Islet of Langerhans (tissue), 1 donor: ENCODE results near the gene SNAPC4.

Source experiments
- FAIRE-seq: peaks from one replicate; lab custom pipeline; 2011; peaks lifted over from hg19 to GRCh38; lab: Jason Lieb, UNC

Gene SNAPC4

GRCh38 chr9:136368190-136368589, 31.8 kb downstream of the SNAPC4 start:
- no peak for FAIRE-seq

DNA sequence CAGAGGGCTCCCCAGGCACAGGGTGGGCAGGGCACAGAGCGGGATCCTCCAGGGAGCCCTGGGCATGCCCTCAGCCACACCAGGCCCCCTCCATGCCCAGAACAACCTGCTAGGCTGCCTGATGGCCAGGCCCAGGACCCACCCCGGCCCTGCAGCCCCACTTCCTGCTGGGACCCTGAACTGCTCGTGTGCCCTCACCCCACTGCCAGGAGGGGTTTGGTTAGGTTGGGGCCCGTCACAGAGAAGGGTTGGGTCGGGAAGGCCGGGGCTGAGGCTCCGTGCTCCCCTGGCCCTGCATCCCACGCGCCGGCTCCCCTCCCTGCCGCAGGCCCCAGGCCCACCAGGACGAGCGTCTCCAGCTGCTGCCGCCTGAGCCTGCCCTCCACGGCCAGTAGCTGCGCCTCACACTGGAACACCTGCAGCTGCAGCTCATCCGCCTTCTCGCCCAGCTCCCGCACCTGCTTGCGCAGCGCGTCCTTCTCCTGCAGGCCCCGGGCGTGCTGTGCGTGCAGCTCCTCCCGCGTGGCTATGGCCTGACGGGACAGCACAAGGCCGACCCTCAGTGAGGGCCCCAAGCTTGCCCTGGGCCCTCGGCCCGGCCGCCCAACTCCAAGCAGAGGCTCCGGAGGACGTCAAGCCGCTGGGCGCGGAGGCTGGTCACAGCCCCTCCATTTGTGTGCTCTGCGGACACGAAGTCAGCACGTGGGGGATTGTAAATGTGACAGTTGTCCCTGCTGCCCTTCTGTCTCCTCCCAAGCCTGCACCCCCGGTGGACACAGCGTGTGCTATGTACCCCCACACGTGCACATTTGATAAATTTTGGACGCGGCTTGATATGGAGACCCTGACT, 32.4 kb downstream of the SNAPC4 start:
- no peak for FAIRE-seq

DNA sequence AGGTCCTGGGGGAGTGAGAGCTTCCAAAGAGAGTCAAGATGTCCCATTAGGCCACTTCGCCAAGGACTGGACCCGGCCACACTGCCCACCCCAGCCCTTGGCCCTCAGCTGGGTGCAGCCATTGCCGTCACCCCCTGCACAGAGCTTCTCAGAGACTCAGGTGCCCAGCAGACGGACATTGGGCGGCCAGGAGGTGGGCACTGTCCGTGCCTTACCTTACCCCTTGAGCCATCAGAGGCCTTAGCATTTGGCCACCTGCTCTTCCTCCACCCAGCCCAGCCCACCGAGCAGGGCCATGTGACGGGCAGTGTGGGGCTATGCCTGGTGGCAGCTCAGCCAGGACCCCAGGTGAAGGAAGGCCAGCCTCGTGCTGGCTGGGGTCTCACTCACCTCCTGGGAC, 33.1 kb downstream of the SNAPC4 start:
- FAIRE-seq: no peak

DNA sequence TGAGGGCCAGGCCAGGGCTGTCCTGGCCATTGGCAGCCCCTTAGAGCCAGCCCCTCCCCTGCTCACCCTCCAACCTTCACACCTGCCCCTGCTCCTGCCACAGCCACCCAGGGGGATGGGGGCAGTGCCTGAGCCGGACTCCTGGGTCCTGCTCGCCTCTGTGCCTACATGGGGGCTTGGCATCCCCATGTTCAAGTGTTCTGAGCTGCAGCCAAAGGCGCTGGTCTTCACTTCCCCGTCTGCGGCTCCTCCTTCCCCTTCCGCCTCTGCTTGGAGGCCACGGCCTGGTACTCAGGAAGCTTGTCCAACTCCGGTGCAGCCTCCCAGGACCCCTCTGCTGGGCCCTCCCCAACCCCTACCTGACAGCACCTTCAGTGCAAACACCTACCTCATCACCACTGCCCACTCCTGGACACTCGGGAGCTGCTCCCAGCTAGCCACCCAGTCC, 34.2 kb downstream of the SNAPC4 start:
- no peak for FAIRE-seq

DNA sequence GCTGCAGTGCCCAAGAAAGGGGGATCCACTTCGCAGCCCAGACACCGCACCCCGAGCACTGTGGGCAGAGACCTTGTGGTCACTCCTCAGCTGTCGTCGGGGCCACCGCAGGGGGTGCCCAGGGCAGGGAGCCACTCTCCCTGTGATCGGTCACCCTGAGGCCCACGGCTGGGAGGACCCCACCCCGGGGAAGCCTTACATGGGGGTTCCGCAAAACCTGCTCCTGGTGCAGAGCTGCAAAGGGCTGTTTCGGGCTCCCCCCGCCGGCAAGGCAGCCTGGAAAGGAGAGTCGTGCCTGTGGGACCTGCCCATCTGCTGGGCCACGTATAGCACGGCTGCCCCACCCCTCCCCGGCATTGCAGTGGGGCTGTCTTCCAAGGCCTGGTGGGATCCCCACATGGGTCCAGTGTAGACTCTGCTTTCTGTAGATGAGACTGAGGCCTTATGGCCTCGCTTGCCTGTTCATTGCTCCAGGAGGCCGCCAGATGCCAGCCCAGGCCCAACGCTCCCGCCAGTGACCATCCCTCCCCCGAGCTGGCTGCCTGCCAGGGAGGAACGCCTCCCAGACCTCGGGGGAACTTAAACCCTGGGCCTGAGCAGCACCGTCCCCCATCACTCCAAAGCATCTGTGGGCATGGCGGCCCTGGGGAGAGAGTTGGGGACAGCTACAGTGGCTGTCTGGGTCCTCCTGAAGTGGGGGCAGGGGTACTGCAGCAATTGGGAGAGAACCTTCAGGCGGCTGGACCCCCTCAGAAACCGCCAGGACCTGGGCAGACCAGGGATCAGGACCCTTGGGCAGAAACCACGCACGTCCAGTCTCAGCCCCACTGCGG, 34.8 kb downstream of the SNAPC4 start:
- no peak for FAIRE-seq

DNA sequence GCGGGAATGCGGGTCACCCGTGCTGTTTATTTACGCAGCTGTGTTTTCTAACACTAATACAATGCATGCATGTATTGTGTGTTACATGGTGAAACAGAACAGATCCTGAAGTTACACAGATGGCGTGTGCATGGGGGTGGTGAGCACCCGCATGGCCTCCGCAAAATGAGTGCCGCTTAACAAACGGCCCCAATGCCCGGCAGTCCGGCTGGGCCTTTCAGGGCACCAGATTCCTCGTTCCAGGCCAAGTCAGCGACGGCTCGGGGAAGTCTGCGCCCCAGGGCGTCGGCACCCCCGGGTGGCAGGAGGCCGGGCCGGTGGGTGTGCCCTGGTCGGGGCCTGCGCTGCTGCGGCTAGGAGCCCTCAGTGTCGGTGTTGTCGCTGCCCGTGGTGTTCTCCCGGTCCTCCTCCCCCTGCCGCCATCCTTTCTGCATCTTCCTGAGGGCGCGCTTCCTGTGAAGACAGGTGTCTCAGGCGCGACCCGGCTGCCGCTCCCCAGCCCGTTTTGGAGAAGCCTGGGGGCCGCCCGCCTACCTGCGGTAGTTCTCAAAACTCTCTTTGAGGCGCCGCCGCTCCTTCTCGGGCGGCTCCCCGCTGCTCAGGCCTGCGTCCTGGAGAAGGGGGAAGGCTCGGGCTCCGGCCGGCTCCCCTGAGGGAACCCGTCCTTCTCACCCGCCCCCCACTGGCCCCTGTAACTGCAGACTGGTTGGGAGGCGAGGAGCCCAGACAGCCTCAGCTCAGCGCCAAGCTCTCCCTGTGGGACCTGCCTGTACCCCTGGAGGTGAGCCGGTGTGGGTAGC, 35.8 kb downstream of the SNAPC4 start:
- FAIRE-seq: no peak

DNA sequence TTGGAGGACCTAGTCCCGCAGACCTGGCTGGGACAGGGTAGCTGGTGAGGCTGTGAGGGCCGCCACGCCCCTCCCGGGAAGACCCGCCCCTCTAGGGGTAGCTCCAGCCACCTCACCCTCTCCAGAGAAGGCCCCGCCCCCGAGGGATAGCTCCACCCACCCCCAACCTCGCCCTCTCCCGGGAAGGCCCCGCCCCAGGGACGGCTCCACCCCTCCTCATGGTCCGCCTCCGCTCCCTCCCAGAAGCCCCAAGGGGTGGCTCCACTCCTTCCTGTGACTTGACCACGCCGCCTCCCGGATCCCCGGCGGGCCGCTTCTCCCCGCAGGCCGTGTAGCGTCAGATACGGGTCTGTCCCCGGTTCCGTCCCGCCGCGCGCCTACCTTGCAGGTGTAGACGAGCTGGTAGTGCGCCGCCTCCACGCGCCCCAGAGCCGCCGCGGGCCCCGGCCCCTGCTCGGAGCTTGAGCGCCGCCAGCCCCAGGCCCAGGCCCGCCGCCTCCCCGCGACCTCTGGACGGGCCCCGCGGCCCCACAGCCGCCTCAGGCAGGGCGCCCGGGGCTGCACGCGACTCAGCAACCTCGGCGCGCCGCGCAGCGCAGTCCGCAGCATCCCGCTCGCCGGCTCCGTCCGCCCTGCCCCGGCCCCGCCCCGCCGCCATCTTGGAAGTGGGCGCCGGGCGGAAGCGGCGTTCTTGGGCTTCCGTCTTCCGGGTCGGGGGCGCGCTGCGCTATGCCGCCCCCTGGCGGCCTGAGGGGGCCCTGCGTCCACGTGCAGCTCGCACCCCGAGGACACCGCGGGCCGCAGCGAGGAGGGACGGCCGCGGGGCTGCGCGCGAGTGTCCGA, 36.6 kb downstream of the SNAPC4 start, which contains the start of gene DNLZ:
Gene DNLZ (minus strand): TSS at position 639 of the 843 bp plus-strand sequence. CDS start 30 bp downstream, at position 609.
- no peak for FAIRE-seq

GRCh38 chr9:136362450-136362784, 37.6 kb downstream of the SNAPC4 start:
- no peak for FAIRE-seq

DNA sequence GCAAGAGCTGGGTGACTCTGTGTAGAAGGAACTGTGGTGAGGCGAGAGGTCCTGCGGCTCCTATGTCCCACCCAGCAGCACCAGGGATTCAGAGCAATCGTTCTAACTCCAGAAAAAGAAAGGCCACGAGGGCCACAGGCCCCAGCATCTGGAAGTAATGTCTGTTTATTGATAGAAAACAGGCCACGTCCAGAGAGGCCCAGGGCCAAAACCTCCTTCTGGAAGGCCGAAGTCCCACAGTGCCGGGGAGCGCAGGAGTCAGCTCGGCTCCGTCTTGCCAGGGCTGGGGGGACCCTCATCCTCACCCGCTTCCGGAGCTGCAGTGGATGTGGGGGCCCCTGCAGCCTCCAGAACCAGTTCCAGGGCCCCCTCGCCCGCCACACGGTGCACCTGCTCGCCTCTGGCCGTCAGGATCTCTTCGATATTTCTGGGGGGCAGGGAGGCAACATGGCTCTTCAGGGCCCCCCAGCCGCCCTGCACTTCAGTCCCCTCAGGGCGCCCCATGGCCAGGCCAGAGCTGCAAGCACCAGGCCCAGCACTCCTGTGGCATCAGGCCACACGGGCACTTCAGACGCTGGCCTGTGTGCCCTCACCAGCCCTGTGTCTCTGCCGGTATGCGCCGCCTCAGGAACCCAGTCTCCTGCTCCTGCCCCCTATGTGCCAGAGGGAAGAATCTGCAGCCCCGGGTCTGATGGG, 38.1 kb downstream of the SNAPC4 start:
- no peak for FAIRE-seq

GRCh38 chr9:136361047-136361753, 38.8 kb downstream of the SNAPC4 start:
- FAIRE-seq: no peak

DNA sequence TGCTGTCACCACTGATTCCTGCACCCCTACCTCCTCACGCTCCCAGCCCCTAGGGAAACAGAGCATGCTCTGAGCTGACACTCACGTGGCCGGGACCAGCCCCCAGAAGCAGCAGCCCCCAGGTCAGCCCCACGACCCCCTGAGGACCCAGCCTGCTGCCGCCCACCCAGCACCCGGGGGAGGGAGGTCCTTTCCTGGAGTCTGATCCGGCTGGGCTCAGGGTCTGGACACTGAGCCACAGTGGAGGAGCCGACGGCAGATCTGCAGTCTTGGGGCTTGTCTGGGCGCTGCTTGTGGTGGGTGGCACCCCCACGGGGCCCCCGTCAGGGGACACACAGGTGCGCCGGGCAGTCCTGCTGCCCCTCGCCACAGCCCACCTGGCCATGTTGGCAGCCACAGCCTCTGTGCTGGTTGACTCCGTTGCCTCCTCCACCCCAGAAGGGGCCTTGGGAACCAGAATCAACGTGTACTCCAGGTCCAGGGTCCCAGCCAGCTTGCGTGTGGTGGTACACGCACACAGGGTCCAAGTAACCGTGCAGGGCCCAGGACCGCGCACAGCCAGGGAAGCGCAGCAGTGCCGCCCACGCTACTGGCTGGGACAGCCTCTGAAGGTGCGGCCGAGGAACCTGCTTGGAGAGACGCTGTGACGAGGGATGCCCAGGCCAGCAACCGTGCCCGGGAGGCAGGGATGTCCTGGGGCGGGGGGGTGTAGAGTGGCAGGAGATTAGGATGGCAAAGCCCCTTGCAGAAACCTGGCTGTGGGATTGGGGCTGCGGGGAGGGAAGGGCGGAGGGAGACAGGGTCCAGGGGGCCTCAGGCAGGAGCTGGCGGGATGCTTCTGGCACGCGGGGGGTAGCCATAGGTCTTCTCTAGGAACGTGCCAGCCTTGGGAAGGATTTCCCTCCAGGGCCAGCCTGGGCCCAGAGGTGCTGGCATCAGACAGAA, 39.9 kb downstream of the SNAPC4 start:
- FAIRE-seq: no peak

DNA sequence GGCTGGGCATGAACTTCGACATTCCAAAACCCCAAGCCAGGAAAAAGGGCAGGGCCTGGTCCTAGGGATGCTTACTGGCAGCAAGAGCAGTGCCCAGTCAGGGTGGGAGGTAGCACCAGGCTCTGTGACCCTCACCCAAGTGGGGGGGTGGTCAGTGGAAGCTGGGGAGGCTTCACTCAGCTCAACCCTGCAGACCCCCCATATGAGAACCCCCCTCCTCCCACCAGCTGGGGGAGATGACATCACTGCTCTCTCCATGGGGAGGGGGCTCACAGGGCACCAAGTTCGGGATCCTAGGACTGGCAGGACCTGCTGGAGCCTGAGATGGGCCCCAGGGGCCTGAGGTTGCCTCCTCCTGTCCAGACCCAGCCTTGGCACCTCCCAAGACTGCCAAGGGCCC, 41.1 kb downstream of the SNAPC4 start:
- no peak for FAIRE-seq

GRCh38 chr9:136358016-136358415, 42.0 kb downstream of the SNAPC4 start:
- FAIRE-seq: no peak

DNA sequence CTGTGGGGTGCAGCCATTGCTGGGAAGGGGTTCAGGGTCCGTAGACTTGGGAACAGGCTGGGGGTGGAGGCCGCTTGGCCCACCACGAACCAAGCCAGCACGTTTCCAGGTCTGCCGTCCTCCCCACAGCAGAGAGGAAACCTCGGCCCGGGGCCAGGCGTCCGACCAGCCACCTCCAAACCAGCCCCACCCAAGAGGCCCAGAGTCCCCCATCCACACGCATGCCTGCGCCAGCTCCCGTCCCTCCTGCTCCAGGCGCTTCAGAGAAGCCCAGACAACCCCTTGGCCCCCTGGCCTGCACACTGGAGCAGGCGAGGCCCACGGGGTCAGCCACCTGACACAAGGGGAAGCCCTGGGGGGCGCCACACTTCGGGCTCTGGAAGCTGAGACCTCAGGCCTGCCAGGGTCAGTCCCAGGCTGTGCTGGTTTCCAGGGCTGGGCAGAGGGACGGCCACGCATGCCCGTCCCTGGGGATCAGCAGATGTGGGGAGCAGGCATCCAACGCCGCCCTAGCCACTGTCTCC, 42.7 kb downstream of the SNAPC4 start:
- FAIRE-seq: no peak

DNA sequence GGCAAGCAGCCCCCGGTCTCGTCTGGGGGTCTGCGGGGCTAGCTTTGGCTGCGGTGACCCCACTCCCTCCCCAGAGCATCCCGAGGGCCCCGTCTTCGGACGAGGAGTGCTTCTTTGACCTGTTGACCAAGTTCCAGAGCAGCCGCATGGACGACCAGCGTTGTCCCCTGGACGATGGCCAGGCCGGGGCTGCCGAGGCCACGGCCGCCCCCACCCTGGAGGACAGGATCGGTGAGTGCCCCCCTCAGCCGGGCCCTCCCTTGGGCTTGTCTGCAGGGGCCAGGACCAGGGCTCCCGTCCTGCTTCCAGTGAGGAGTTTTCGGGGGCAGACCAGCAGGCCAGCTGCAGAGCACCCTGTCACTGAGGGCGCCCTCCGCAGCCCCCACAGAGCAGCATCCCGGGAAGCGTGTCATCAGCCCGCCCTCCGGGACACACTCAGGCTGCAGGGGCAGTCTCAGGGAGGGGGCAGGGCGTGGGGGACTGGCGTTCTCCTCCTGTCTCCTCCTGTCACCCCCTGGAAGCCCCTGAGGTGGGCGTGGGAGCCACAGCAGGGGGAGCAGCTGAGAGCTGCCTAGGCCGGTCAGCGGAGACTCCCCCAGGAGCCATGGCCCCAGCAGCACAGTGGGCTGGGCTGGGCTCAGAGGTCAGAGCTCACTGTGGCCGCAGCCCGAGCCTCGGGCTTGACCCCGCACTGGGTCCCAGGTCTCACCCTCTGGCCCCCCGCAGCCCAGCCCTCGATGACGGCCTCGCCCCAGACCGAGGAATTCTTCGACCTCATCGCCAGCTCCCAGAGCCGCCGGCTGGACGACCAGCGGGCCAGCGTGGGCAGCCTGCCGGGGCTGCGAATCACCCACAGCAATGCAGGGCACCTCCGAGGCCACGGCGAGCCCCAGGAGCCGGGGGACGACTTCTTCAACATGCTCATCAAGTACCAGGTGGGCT, 44.1 kb downstream of the SNAPC4 start:
- FAIRE-seq: no peak

DNA sequence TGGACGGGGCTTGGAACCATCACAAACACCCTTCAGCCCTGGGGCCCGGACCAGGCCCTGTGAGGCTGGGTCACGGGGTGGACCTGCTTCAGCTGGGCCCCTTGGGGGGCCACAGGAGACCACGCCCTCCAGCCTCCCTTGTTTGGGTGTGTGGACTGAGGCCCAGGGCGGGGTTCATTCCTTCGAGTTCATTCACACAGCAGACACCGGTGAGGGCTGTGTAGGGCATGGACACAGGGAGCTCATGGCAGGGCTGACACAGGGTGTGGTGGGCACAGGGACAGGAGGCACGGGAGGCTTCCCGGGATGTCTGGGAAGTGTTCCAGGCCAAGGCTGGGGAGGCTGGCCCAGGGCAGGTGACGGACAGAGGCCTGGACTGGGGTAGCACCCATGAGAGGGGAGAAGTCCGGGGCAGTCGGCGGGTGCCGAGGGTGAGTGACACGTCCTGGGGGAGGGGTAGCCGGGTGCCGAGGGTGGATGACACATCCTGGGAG, 45.3 kb downstream of the SNAPC4 start:
- FAIRE-seq: no peak

DNA sequence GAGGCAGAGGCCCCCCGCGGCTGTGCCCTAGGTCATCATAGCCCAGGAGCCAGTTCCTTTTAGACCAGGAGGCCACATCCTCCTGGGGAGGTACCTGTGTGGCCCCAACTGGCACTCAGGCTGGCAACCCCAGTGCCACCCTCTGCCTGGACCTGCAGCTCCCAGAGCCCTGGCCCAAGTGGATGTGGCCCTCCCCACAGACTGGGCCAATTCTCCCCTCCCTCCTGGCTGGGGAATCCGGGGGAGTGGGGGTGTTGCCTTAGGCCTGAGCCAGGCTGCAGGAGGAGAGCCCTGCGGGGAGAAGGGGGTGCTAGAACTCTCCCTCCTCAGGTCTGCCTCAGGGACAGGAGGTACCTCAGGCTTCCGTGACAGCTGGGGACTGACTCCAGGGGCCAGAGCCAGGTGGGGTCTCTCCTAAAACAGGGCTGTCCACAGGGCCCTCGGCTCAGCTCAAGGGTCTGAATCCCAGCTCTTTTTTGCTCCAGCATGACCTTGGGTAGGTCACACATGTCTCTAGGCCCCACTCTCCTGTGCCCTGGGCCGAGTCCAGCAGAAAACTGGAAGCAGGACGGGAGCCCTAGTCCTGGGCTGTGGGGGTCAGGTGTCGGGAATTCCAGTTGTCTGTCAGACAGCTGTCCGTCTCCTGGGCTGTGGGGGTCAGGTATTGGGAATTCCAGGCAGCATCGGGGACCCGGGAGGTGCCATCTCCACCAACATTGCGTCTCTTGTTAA, 46.0 kb downstream of the SNAPC4 start:
- no peak for FAIRE-seq
